ENCODE results near the gene VAV2.

VAV2 gene

GRCh38 chr9:133888809-133889491, 103.2 kb downstream of the VAV2 start:
- no peak for DNase-seq

DNA sequence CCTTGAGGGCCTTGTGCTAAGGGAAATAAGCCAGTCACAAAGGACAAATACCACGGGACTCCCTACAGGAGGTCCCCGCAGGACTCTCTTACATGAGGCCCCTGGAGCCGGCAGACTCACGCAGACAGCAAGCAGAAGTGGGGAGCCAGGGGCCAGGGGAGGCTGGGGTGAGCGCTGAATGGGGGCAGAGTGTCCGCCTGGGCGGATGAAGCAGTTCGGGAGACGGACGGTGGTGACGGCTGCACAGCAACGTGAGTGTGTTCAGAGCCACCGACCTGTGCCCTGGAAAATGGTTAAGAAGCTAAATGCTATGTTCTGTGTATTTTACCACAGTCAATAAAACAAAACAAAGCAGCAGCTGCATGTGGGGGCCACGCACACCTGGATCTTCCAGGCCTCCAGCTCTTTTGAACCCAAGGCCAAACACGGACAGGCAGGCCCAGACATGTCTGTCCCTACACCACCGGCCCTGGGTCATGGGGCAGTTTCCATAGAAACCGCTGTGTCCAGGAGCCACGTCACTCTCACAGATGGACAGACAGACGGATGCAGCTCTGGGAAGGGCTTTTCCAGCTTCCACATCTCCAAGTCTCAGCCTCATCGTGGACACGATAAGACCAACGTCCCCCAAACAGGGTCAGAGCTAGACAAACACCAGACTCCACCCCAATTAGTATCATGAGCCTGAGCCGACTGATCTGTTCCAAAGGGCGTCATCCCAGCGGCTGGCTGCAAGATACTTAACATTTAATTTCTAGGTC, 103.9 kb downstream of the VAV2 start:
- no peak for DNase-seq

DNA sequence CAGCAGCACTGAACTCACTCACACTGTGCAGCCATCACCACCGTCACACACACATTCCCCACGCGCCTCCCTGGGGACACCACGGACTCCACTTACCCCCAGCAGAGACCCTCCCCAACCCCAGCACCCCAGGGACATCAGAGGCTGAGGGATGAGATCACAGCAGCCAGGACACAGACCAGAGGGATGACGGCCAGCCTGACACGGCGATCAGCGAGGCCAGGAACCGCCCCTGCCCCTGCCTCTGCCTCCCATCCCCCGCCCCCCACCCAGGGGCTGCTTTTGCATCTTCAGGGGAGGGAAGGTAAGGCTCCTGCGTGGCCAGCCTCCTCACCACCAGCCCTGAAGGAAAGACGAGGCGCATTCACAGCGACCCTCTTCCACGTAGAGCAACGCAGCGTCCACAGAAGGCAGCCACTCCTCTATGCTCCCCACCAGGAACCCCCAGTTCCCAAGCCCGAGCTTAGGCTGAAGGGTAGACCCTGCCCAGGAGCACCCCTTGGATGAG, 104.5 kb downstream of the VAV2 start:
- DNase-seq, result no peak

- DNase-seq, result no peak
These were observed 105.3 kb downstream of the VAV2 start for GRCh38 chr9:133886563-133887501.

DNA sequence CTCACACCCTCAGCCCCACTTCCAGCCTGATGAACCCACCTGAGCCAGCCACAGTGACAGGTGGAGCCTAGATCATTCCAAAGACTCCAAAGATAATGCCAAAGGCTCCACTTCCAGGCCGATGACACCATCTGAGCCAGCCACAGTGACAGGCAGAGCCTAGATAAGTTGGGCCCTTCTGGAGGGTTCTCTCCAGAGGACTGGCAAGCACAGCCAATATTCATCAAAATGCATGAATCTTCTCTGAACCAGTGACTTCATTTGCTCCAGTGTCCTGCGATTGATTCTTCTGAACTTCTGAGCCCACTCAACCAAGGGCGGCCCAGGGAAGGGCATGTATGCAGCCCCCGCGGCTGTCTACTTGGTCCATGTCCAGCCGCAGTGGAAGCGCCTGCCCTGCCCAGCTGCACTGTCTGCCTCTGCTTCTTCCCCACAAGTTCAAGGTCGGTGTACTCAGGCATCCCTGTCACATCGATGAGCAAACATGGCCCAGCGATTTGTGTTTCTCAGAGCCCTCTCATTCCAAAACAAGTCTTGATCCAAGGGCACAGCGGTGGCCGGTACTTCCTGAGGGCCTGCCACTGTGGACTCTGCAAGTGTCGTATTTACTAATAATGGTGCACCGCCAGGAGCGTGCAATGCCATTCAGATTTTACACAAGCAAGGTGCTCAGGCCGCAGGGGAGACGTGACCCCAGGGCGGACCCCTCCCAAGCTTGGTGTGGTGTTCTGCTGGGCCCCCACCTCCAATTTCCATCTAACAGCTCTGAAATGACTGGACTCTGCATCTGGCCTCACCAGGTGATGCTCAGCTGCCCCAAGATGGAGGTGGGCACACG, 107.0 kb downstream of the VAV2 start:
- DNase-seq, result no peak

DNA sequence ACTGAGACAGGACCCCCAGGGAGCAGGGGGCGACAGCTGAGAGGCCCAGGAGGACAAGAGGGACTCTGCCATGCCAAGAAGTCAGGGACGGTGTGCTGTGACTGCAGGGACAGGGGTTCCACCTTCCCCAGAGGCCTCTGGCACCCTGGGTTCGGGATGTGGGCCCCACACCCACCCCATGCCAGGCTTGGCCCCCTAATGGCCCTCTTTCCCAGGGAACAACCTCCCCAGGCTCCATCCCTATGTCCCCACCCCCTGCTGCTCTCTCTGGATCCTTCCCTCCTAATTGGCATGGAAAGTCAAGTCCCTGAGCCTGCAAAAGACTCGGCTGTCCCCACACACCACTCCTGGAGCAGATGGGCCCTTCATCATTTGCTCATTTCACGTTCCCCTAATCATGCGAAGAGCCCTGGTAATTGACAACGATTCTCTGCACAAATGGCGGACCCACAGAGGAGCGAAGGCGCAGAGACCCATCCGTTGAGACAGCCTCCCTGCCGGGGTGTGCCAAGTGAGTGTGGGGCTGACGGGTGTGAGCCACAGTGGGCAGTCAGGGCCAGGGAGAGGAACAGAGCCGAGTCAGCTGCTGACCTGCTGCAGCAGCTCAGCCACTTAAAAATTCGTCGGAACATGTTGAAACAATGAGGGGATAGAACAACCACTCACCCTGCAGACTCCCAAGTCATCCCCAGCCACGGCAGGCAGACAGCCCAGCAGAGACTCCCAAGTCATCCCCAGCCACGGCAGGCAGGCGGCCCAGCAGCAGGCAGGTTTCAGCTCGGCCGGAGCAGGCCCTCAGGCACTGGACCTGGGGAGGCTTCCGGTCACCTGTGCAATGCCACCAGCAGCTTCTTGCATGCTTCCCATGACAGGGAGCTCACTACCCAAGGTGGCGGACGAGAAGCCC, 109.0 kb downstream of the VAV2 start:
- DNase-seq, result no peak

- DNase-seq, result no peak
These were observed 110.3 kb downstream of the VAV2 start for GRCh38 chr9:133881671-133882381.

GRCh38 chr9:133880851-133881661, 111.1 kb downstream of the VAV2 start:
- no peak for DNase-seq

DNA sequence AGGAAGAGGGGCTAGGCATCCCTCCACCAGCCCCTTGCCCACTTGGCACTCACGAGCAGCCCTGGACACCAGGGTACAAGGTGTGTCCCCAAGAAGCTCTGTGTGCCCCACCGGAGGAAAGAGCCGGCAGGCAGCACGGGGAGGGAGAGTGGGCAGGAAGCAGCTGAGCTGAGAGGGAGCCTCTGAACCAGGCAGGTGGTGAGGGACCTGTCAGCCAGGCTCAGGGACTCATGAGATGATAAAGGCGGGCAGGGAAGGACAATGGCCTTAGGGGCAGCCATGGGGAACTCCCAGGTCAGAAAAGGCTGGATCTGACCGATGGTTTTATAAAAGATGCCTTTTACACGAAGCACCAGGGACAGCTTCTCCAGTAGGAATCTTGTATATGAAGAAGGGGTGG, 112.0 kb downstream of the VAV2 start:
- no peak for DNase-seq

GRCh38 chr9:133879615-133880014, 112.5 kb downstream of the VAV2 start:
- no peak for DNase-seq

DNA sequence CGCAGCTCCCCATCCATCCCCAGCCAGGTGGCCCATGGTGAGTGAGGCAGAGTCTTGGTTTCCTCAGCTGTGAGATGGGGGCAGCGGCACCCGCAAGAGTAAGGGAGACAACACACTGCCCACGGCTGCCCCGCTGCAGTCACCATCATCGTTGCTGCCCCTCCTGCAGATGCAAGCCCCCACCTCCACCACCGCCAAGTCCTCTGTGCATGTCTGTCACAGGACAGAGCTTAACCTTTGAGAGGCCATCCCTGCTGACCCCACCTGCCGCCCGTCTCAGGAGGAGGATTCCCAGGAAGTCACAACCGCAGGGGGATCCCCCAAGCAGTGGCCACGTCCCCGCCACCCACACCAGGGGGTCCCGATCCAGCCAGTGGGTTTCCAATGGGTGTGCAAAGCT, 113.7 kb downstream of the VAV2 start:
- DNase-seq, result no peak

DNA sequence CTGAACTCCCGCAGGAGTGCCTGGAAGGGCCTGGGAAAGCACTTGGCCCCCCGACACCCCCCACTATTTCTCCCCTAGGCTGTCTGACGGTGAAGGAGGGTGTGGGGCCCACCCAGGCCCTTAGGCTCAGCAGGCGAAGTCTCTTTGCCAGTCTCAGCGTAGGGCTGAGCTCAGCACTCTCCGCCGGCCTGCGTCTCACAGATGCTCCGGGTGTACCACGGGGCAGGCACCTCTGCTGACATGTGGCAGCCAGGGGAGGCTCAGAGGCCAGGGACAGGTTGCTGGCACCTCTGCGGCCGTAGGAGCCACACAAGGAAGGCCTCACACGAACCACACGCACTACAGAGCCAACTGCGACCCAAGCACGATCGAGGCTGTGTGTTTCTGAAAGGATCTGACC, 114.2 kb downstream of the VAV2 start:
- DNase-seq, result no peak

- DNase-seq, result no peak
These were observed 114.8 kb downstream of the VAV2 start for GRCh38 chr9:133877327-133877726.

DNA sequence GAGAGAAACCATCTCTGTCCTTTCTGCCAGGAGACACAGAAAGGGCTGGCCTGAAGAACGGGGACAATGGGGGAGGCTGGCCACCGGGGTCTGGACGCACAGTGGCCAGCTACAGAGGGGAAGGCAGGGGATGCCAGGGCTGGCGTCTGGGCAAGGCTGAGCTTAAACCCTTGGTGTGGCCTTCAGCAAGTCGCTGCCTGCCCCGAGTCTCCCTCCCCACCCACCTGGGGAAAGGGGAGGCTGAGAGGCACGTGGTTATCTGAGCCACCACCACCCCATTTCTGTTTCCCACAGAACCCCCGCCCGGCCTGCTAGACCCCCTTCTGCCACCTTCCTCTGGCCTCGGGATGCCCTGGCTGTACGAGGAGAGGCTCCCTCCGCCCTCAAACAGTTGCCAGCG, 115.3 kb downstream of the VAV2 start:
- DNase-seq, result no peak

GRCh38 chr9:133876144-133876543, 116.0 kb downstream of the VAV2 start:
- DNase-seq, result no peak

DNA sequence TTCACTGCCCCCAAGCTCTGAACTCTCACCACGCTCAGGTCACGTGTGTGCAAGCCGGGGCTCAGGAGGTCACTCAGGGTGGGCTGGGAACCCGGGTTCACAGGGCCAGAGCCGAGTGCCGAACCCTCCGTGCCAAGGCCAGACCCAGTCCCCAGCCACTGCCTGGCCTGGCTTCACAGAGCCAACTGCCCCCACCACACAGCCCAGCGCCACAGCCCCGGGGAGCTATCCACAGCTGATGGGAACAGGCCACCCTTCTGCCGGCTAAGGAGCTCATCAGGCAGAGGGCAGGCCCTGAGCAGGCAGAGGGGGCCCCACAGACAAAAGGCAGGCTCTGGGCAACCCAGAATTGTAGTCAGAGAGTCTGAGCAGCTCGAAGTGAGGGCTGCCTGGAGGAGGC, 117.0 kb downstream of the VAV2 start:
- DNase-seq, result no peak

DNA sequence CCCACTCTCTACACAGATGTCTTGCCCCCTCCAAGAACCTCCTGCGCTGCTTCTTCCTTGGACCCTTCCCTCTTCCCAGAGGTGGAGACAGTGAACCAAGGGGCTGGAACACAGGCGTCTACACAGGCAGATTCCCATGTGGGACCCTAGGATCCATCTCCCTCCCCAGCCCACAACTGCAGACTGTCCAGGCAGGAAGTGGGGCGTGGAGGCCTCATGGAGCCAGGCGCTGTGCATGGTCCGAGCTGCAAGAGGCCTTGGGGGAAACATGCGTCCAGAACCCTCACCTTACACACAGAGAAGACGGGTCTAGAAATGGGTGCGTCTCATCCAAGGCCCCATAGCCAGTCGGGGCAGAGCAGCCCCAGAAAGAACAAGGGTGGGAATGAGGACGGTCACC, 117.5 kb downstream of the VAV2 start:
- no peak for DNase-seq

DNA sequence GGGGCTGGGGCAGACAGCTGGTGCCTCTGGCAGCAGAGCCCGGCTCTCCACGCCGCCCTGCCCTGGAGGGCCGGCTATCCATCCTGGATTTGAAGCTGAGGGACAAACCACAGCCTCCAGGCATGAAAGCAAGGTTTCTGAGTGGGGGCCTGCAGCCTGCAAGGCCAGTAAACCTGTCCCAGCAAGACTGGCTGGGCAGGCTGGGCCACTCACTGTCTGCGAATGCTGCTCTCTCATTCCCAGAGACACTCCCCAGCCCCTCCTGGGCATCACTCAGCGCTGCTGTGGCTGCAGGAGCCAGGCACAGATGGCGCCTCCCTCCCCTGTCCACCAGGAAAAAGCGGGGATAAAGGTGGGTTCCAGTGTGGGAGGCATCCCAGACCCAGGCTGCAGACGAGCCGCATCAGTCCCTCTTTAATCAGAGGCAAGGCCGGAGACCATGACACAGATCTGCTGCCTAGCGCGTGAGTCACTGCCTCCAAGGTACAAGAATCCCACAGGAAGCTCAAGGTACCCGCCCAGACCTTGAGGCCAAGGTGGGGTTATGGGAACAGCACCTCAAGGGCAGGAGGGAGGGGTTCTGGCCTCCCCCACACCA, 118.0 kb downstream of the VAV2 start:
- DNase-seq, result no peak

GRCh38 chr9:133873461-133873891, 118.6 kb downstream of the VAV2 start:
- DNase-seq, result no peak

Data from activated gamma-delta T cell treated with Interleukin-2 at 50 U/mL for 16 hours (primary cell).